Skeletal muscle cell (primary cell): ENCODE data around the gene SLC9A3.

Experiments
- DNase-seq: peaks from one replicate; pipeline ENCODE4 v3.0.0-alpha.2; 2010; ENCODE audit warnings: low read depth
- H3K4me3 ChIP-seq: 2 replicates; pipeline ENCODE4 v1.5.1; 2011; ENCODE audit warnings: low read depth, mild to moderate bottlenecking, control low read depth, low read length, moderate library complexity

SLC9A3 gene

DNA sequence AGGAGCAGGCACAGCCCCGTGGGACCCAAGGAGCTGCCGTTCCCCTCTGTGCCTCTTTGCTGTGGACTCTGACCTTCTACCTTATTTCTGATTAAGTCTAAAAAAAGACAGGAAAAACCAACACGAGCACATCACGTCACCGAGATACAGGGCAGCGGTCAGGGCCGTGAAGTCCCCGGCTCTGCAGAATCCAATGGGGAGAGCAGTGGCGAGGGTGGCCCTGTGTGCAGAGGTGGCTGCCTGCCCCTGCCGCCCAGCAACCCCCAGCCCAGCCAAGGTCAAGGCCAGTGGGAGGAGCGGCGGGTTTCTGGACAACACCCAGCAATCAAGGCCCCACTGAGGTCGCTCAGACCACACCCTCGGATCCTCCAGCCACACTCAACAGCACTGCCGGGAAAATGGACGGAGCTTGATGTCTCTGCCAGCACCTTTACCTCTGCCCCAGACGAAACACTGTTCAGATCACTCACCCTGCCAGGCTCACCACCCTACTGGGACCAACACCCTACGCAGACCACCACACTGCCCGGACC lies 32.7 kb upstream of the SLC9A3 start:
- H3K4me3 ChIP-seq = no peak overlapping the region

DNA sequence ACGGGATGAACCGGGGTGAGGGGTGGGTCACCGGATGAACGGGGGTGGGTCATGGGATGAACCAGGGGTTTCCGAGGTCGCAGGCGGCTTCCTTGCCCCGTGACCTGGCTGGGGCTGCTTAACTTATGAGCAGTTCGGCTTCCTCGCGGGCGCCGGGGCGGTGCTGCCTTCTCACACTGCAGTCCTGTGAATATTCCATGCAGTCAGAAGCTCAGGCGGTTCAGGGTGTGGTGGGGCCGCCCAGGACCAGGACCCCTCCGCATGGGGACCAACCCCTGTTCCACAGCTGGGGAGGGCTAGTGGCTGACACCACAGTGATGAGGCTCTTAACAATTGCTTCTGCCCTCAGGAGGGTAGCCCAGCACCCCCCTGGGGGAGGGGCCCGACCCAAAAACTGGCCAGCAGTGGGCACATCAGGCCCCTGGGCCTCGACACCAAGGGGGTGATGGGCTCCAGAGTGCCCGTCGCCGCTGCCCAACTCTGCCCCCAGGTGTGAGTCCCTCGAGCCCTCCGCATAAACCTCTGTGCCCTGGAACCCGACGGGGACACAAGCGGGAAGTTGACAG lies 30.9 kb upstream of the SLC9A3 start:
- no peak for DNase-seq

More for the DNA sequence above, 32.7 kb upstream of the SLC9A3 start:
- DNase-seq = no peak

DNA sequence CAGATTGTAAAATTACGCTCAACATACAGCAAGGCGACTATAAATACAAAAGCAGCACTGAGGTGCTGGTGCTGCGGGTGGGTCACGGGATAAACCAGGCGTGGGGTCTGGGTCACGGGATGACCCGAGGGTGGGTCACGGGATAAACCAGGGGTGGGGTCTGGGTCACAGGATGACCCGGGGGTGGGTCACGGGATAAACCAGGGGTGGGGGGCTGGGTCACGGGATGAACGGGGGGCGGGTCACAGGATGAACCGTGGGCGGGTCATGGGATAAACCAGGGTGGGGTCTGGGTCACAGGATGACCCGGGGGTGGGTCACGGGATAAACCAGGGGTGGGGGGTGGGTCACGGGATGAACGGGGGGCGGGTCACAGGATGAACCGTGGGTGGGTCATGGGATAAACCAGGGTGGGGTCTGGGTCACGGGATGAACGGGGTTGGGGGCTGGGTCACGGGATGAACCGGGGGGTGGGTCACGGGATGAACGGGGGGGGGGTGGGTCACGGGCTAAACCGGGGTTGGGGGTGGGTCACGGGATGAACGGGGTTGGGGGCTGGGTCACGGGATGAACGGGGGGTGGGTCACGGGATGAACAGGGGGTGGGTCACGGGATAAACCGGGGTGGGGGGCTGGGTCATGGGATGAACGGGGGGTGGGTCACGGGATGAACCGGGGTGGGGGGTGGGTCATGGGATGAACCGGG lies 30.2 kb upstream of the SLC9A3 start:
- no peak for DNase-seq
- no peak overlapping the region for H3K4me3 ChIP-seq

More for the DNA sequence above, 30.9 kb upstream of the SLC9A3 start:
- H3K4me3 ChIP-seq = no peak overlapping the region

DNA sequence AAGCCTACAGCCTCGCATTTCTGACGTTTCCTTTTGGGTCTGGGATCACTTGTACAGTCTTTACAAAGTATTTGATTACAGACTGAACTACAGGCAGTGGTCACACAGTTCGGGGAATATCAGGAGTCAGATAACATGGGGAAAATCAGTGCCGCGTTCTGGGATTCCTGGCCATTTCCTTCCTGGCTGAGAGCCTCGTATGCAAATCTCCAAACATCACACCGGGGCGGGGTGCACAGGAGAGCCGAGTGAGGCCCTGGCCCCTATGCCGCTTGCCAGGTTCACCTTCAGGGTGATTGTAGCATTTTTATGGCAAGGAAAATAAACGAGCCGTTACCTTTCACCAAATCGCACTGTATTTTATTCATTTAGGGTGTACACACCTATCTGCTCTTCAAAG lies 29.6 kb upstream of the SLC9A3 start:
- DNase-seq = no peak

DNA sequence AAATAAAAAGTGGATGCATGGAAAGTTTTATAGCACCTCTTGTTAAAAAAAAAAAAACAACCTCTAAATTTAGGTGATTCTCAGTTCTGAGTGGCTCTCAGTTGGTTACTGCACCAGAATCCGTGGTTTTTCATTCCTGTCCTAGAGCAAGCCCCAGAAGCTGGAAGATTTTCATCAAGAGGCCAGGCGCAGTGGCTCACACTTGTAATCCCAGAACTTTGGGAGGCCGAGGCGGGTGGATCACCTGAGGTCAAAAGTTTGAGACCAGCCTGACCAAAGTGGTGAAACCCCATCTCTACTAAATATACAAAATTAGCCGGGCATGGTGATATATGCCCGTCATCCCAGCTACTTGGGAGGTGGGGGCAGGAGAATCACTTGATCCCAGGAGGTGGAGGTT lies 27.2 kb upstream of the SLC9A3 start:
- H3K4me3 ChIP-seq = no peak overlapping the region
- DNase-seq = no peak

More for the DNA sequence above, 29.6 kb upstream of the SLC9A3 start:
- H3K4me3 ChIP-seq = no peak overlapping the region

DNA sequence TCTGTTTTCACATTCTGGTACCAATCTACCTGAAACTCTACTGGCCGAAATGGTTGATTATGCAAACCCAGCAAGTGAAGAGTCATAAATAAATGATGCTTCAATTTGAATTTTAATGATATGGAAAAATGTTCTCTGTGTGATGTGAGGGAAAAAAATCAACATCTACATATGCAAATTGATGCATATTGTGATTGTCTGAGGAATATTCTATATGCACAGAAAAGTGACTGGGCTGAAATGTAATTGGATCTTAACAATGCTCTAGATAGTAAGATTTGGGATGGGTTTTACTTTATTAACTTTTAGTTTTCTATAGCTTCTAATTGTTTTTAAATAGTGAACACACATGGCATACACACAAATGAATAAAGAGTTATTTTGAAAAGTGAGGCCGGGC lies 25.0 kb upstream of the SLC9A3 start:
- H3K4me3 ChIP-seq = no peak overlapping the region
- no peak for DNase-seq

DNA sequence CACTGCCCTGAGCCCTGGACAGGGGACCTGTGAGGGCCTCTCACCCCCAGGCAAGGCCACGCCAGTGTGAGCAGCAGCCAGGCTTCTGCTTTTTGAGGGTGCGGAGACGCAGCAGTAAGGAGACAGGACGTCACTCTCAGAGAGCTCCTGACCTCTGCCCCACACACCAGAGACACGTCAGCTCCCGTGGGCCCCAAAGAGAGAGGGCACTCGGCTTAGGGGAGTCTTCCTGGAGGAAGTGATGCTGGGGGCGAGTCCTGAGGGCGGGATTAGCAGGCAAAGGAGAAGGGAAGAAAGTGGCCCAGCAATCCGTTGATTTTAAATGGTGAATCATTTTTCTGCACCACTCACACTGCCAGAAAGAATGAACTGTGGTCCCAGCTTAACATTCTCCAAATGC lies 24.0 kb upstream of the SLC9A3 start:
- DNase-seq = no peak
- no peak overlapping the region for H3K4me3 ChIP-seq

DNA sequence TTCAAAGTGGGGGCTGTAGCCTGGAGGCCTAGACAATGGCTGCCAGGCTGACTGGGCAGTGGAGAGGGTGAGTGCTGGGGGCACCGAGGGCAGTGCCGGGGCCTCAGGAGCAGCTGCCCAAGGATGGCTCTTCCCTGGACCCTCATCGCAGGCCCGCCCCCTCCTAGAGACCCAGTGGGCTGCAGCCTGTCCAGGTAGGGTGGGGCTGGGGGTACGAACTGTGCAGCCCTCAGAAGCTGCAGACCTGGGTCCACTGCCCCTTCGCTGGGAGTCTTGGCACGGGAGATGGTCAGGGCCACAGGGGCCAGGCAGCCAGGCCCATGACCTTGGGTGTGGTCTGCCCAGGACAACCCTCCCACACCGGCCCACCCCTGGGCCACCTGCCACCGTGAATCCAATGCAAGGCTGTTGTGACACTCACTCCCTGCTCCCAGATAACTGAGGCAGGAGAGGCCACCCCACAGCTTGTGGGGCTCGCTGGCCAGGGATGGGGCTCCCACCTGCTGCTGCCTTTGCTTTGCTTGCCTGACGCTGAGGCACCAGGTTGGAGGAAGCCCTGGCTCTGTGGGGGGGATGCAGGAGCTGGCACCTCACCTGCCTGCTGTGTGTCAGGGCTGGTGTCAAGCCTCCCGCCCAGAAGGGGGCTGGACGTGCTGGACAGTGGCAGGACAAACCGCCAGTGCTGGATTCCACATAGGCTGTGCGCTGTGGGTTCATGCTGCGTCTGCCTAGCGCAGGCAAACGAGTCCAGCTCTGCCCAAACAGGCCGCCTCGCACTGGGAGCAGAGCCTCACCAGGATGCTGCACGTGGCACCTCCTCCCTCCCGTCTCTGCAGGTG lies 23.1 kb upstream of the SLC9A3 start:
- no peak overlapping the region for H3K4me3 ChIP-seq
- DNase-seq = no peak

DNA sequence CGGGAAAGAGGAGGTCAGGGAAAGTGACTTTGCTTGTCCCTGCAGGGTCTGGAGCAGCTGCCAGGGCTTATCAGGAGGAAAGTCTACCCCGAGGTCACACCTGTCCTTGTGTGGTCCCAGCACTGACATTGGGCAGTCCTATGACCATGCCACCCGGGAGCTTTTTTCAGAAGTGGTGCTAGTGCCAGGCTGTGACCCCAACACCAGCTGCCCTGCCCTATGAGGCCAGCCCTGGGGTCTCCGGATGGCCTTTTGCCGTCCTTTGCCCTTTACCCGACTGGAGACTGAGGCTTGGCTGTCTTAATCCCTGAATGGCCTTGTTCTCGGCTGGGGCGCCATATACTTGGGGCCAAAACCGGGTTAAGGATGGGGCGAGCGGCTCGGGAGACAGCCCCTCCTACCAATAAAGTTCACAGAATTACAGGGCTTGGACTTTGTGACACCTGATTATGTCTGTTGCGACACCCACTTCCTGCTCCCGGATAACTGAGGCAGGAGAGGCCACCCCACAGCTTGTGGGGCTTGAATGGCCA lies 22.2 kb upstream of the SLC9A3 start:
- no peak overlapping the region for H3K4me3 ChIP-seq
- no peak for DNase-seq

DNA sequence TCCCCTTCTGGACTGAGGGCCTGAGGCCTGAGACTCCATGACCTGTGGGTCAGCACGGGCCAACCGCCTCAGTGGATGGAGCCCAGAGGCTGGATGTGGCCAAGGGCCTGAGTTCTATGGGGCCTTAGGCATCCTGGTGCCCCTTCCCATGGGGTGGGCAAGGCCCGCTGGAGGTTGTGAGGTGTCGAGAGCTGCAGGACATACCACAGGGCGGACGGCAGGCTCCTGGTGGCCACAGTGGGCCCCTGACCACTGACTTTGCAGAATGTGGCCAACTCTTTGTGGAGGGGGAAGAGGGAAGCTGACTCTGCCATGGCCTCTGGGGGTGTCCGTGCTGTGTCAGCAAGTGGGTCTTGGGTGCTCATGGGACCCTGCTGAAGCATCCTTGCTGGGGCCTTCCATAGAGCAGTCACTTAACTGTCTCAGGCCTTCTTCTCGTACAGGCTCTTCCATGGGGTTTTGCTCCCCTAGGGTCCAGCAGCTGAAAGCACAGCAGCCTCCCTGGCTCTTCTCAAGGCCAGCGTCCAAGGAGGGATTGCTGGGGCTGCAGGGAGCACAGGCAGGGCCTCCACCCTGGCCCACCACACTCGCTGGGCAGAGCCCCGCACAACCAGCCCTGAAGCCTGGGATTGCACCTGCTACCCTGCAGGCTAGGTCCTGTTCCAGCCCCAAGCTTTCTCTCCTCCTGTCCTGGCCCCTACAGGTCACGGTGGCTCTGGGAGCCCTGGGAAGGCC lies 21.6 kb upstream of the SLC9A3 start:
- DNase-seq = no peak
- H3K4me3 ChIP-seq = no peak overlapping the region

DNA sequence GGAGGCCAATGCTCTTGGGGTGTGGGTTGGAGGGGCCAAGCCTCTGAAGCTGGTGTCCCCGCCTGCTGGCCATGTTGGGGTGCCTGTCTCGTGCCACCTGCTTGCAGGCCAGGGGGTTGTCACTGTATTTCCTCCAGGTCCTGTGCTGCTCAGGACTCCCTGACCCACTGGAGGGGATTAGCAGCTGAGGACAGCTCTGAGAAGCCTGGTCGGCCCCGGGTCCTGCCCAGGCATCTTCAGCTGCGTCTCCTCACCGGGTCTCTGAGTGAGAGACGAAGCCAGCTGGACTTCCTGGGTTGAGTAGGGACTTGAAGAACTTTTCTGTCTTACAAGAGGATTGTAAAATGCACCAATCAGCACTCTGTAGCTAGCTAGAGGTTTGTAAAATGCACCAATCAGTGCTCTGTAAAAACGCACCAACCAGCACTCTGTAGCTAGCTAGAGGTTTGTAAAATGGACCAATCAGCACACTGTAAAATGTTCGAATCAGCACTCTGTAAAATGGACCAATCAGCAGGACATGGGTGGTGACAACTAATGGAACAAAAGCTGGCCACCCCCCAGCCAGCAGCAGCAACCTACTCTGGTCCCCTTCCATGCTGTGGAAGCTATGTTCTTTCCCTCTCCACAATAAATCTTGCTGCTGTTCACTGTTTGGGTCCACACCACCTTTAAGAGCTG lies 20.6 kb upstream of the SLC9A3 start:
- no peak for DNase-seq
- no peak overlapping the region for H3K4me3 ChIP-seq

DNA sequence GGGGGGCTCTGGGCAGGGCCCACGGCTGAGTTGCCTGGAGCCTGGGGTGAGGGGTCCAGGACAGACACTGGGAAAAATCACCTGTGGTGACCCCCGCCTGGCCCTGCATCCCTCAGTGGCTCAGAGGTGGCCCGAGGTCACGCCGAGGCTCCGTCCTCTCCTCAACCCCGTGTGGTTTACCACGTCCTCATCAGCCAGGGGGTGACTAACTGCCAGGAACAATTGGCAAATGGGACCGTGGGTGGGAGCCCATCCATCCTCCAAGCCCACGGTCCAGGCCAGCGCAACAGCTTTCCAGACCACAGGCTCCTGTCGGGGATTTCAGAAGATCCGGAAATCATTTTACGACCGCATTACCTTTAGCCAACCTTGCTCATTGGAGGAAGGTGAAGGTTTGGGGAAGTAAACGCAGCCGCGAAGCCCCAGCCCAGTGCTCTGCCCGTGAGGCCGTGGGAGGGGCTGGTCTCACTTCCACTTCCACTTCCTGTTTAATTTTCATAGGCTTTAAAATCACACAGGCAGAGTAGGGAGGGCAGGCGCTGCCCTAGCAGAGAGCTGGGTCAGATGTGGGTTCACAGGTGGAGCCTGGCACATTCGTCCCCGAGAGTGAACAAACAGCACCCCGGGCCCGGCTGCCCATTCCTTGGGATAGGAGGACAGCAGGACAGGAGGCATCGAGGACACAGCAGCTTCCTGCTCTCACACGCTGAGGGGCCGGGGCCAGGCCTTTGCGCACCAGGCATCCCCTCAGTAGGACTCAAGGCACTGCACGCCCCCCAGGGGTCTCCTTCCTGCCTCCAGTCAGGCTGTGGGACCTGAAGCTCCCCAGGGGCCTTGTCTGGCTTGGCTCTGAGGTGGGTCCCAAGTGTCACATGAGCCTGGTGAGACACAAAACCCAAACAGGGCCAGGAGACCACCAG lies 19.8 kb upstream of the SLC9A3 start:
- H3K4me3 ChIP-seq = no peak overlapping the region
- DNase-seq = no peak

DNA sequence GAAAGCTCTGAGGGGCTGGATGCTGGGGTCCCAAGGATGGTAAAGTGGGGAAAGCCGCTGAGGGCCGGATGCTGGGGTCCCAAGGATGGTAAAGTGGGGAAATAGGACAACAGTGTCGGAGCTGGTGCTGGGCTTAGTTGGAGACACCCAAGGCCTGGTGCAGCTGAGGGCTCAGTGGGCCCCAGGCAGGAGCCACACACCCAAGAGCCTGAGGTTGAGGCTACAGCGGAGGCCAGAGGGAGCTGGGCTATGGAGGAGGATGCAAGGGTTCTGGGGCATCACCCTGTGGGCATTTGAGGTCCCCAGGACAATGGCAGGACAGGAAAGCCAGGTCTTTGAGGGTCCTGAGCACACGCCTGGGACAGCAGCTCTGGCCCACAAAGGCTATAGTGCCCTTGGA lies 19.1 kb upstream of the SLC9A3 start:
- H3K4me3 ChIP-seq = no peak overlapping the region
- no peak for DNase-seq

DNA sequence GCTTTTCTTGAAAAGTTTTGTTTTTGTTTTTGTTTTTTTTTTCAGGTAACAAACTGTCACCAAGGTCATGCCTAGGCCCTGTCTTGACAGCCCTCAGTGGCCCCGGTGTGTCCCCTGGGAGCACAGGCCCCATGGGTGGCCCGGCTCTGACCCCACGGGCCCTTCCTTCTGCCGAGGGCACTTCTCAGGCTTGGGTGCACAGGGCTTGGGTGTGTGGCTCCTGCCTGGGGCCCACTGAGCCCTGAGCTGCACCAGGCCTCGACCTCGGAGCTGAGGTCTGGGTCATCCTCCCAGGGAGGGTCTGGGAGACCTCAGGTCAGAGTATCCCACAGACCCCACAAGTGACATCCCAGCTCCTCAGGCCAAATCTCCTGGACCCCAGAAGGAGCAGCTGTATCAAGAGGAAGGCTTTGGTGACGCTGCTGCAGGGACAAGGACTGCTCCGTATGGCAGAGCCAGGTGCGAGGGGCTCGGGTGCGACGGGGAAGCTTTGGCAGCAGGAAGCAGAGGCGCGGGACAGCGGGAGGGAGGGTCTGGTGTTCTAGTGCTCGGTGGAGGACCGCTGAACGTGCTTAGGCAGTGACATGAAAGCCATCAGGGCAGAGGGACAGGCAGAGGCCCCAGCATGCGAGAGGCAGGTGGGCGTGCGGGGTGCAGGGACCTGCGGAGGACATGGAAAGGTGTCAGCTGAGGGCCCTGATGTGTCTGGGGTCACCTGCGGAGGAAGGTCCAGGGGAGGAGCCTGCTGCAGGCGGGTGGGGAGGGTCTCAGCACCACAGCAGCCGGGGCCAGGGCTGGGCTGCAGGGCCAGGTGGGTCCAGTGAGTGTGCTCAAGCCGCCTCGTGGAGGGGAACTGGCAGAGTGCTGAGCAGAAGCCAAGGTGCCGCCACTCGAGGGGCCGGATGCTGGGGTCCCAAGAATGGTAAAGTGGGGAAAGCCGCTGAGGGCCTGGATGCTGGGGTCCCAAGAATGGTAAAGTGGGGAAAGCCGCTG lies 18.4 kb upstream of the SLC9A3 start:
- H3K4me3 ChIP-seq = no peak overlapping the region
- DNase-seq = no peak

DNA sequence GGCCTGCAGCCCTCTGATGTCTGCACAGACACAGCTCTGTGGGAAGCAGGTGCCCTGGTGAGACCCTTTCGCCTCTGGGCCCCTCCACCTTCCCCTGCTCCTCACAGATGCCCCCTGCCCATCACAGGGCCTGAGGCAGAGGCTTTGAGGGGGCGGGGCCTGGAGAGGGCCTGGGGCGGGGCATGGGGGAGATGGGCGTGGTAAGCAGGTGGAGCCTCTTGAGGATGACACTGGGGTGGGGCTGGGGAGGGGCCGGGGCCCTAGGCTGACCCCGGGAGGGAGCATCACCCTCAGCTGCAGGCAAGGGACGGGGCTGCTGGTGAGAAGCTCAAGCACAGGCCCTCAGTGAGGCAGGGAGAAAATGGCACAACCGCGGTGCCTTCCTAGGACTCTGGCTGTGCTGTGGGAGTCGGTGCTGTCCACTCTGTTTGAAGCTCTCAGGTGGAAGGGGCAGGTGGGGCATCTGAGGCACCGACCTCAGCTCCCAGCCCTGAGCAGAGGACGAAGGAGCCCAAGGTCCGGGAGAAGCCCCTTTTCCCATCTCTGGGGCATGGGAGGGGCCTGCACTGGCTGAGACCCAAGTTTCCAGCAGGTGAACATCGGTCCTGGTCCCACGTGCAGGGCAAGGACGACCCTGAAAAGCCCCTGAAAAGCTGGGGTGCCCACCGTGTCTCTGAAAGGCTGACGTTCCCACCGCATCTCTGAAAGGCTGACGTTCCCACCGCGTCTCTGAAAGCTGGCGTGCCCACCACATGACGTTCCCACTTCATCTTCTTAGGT lies 17.5 kb upstream of the SLC9A3 start:
- DNase-seq = no peak
- no peak overlapping the region for H3K4me3 ChIP-seq

DNA sequence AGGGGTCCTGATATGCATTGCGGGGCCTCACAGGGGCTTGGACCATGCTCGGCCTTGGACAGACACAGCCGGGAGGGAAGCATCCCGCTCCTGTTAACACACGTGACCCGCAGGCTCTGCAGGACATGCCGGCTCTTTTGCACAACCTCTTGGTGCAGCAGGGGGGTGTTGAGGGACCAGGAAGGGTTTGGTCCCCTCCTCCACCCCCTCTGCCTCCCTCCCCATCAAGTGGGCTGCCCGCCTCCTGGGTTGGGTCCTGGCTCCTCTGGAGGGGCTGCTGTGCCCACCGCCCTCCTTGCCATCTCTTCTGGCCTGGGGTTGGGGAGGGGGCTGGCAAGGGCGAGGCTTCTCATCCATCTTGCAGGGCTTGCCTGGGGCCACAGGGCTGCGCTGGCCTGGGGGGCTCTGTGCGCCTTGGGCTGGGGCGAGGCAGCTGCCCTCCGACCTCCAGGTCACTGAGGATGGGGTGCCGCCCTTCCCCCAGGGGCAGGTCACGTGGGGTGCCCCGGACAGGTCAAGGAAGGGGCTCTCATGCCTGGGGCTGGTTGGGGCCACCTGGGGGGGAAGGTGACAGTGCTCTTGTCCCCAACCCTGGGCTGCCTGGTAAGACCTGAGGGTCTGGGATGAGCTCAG lies 16.8 kb upstream of the SLC9A3 start:
- no peak overlapping the region for H3K4me3 ChIP-seq
- DNase-seq = no peak
